K562 (cell line): Measurements from ENCODE around the gene NFATC3. TPM values are rescaled to one million over a fixed set of nuclear protein-coding genes. Genes with fewer than 3 reads are reported as not detected.

Source experiments
- JUND ChIP-seq, 2 experiments: IDR thresholded peaks; 2 replicates in 1 of 2; 3 replicates in 1 of 2; pipeline ENCODE4 v1.6.1; 2011; ENCODE audit warnings: borderline replicate concordance in 2 of 2, low read depth in 2 of 2, low read length in 2 of 2, improper control_type of control experiment in 1 of 2, missing biosample characterization in 1 of 2, missing genetic modification characterization in 1 of 2, missing genetic modification reagents in 1 of 2
- KLF6 ChIP-seq: fragments of 250-450 bp; sonication (Bioruptor Pico); IDR thresholded peaks from 2 replicates; pipeline ENCODE4 v1.4.0; 2020; ENCODE audit warnings: mild to moderate bottlenecking, moderate library complexity, borderline replicate concordance
- MECOM ChIP-seq: fragments of 250-450 bp; sonication (Bioruptor Pico); IDR thresholded peaks from 2 replicates; pipeline ENCODE4 v1.8.0; 2022; ENCODE audit warnings: inconsistent platforms
- MTA2 ChIP-seq: fragments of 450-650 bp; IDR thresholded peaks from 2 replicates; pipeline ENCODE4 v1.6.1; 2016; ENCODE audit warnings: low read depth
- PHF21A ChIP-seq: fragments of 450-650 bp; IDR thresholded peaks from 2 replicates; pipeline ENCODE4 v1.6.1; 2017; ENCODE audit warnings: low read depth, borderline replicate concordance
- PPARD ChIP-seq: fragments of 250-450 bp; sonication (Bioruptor Pico); IDR thresholded peaks from 2 replicates; pipeline ENCODE4 v1.8.0; 2022; ENCODE audit warnings: inconsistent platforms, mild to moderate bottlenecking, moderate library complexity
- RCOR1 ChIP-seq, 2 experiments: IDR thresholded peaks; 2 replicates each; pipeline ENCODE4 v1.6.1; 2012; ENCODE audit warnings: low read depth in 2 of 2, low read length in 2 of 2, borderline replicate concordance in 1 of 2, improper control_type of control experiment in 1 of 2
- SRSF7 ChIP-seq: fragments of 200-400 bp; formaldehyde crosslinking; optimal IDR thresholded peaks from 2 replicates; pipeline ENCODE3; 2017; ENCODE audit warnings: mild to moderate bottlenecking, low read depth, low read length
- TAL1 ChIP-seq: fragments of 450-650 bp; IDR thresholded peaks from 2 replicates; pipeline ENCODE4 v1.6.1; 2016; ENCODE audit warnings: mild to moderate bottlenecking
- TGIF2 ChIP-seq: sonication (generic); formaldehyde crosslinking; IDR thresholded peaks from 2 replicates; pipeline ENCODE4 v1.8.1; 2022; ENCODE audit warnings: mild to moderate bottlenecking, missing genetic modification reagents, moderate library complexity
- YY1 ChIP-seq, 3 experiments: IDR thresholded peaks; 2 replicates each; pipeline ENCODE4 v1.6.1; 2011; ENCODE audit warnings: low read length in 2 of 3, mild to moderate bottlenecking in 2 of 3, moderate library complexity in 2 of 3, borderline replicate concordance in 1 of 3, control low read depth in 1 of 3, low read depth in 1 of 3; ENCODE audit not compliant: insufficient read depth in 3 of 3, insufficient replicate concordance in 2 of 3, control insufficient read depth in 1 of 3, insufficient read length in 1 of 3; ENCODE audit errors: extremely low read depth in 1 of 3
- ZNF311 ChIP-seq: fragments of 250-450 bp; sonication (Bioruptor Pico); IDR thresholded peaks from 2 replicates; pipeline ENCODE4 v1.4.0; 2020; ENCODE audit warnings: mild to moderate bottlenecking, moderate library complexity
- ZNF699 ChIP-seq: fragments of 250-450 bp; sonication (Bioruptor Pico); IDR thresholded peaks from 2 replicates; pipeline ENCODE4 v1.8.0; 2021; ENCODE audit warnings: mild to moderate bottlenecking, moderate library complexity; ENCODE audit not compliant: insufficient replicate concordance
- ZSCAN29 ChIP-seq: fragments of 450-650 bp; IDR thresholded peaks from 2 replicates; pipeline ENCODE4 v1.6.1; 2017
- polyA plus RNA-seq, 8 experiments: library from polyadenylated mRNA; depleted of rRNA in 4 of 8; stranded (reverse) in 5 of 8; unstranded in 3 of 8; fragments of >200 nt; fragmentation: Nextera tagmentation in 2 of 8; fragmentation: Illumina TruSeq in 1 of 8; extraction: Ambion mirVana in 2 of 8; extraction: Trizol in 1 of 8; gene quantifications; 2 replicates each; pipeline versions ENCODE4 v1.2.1 to v1.2.3, GENCODE V29; 2011 to 2014; ENCODE audit warnings: inconsistent platforms in 1 of 8, missing spikeins in 1 of 8
- total RNA-seq, 7 experiments: library from RNA; depleted of rRNA in 6 of 7; stranded (reverse); fragments of >200 nt in 6 of 7; fragmentation: Illumina TruSeq in 2 of 7; extraction: Trizol in 2 of 7; gene quantifications; 2 replicates each; pipeline versions ENCODE4 v1.2.1 to v1.2.3, GENCODE V29; 2011 to 2021; ENCODE audit warnings: low replicate concordance in 1 of 7
- TF ChIP-seq, protein P1 (sequence below): fragments of 450-650 bp; IDR thresholded peaks from 2 replicates; pipeline ENCODE4 v1.6.1; 2016
- TF ChIP-seq, protein P2 (sequence below): fragments of 450-650 bp; formaldehyde crosslinking; conservative IDR thresholded peaks from 2 replicates; pipeline ENCODE4 v1.4.0; 2022; ENCODE audit warnings: mild to moderate bottlenecking, missing genetic modification characterization
- TF ChIP-seq, protein P3 (sequence below): fragments of 450-650 bp; IDR thresholded peaks from 2 replicates; pipeline ENCODE4 v1.6.1; 2018; ENCODE audit not compliant: partially characterized antibody
- TF ChIP-seq, protein P4 (sequence below), 2 experiments: fragments of 250-450 bp in 1 of 2; fragments of 450-650 bp in 1 of 2; sonication (Bioruptor Pico) in 1 of 2; IDR thresholded peaks; 2 replicates each; pipeline versions ENCODE4 v1.6.1 to v1.8.0; 2016 to 2021; ENCODE audit warnings: mild to moderate bottlenecking in 2 of 2, moderate library complexity in 2 of 2, missing compliant biosample characterization in 1 of 2, missing genetic modification characterization in 1 of 2

Gene NFATC3
- total and polyA plus RNA-seq, 9 of the 15 experiments (the other 6 are each of a cell fraction or from before 2014, with no cell fraction given): 15.7 to 98.4 (median 59.4) TPM

DNA sequence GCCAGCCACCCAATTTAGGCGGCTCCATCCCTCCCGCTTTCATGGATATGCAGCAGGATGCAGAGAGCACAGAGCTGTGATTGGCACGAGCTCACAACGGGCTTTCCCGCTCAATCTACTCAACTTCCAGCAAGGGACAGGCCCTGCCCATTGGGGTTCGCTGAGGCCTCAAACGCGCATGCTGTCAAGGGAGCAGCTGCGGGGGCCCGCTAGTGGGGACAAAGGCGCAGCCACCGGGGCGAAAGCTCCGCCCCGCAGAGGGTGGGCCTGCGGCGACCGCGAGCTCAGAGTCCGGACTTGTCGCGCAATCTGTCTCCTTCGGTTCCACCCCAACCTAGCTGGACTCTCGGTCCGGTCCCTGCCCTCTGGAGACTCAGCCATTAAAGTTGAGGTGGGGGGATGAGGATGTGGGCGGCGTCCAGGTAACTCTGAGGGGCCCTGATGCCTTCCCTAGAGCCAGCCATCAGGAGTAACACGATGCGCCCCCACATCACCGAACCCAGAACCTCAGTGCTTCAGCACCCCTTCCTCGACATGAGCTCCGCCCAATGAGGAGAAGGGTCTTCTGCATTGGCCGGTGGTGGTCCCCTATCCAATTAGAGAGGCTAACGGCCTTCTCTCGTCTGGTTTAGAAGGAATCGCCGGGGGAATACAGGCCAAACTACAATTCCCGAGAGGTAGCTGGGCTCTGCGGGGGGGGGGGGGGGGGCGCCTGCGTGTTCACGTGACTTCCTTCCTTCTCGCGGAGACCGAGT lies 489 bp upstream of the NFATC3 start (continued):
- TF ChIP-seq MECOM (CRISPR knock-in tag) (no peak), ZNF699 (no peak), YY1 (IDR thresholded peaks at IDR 0.05; ENCODE audit: borderline replicate concordance in 1 of 3, control insufficient read depth in 1 of 3, extremely low read depth in 1 of 3, insufficient read depth in 3 of 3, insufficient read length in 1 of 3, insufficient replicate concordance in 2 of 3, low read depth in 1 of 3, low read length in 2 of 3) (peak in 2 of 3 experiments; percentile 33 to 52), JUND (IDR thresholded peaks at IDR 0.05; ENCODE audit: borderline replicate concordance, low read depth, low read length) (0 out of 2 replicates have a peak, but pooled peaks have one; percentile 29), JUND (tag; IDR thresholded peaks at IDR 0.05; ENCODE audit: borderline replicate concordance, low read depth, low read length) (no peak; the same call in 2 of the 3 replicates), PPARD (CRISPR knock-in tag) (no peak), SRSF7 (no peak), ZNF311 (CRISPR knock-in tag) (0 out of 2 replicates have a peak, but pooled peaks have one; percentile 71), KLF6 (CRISPR knock-in tag) (no peak), TAL1 (no peak), TGIF2 (CRISPR knock-in tag) (no peak), MTA2 (peak; percentile 21; the same call in 1 of the 2 replicates), RCOR1 (IDR thresholded peaks at IDR 0.05; ENCODE audit: borderline replicate concordance in 1 of 2, low read depth in 2 of 2, low read length in 2 of 2) (peak in 1 of 2 experiments; percentile 69; a peak in 2 of 4 replicates), PHF21A (no peak), ZSCAN29 (peak; percentile 16; the same call in 1 of the 2 replicates)
- TF ChIP-seq, protein P1, sequence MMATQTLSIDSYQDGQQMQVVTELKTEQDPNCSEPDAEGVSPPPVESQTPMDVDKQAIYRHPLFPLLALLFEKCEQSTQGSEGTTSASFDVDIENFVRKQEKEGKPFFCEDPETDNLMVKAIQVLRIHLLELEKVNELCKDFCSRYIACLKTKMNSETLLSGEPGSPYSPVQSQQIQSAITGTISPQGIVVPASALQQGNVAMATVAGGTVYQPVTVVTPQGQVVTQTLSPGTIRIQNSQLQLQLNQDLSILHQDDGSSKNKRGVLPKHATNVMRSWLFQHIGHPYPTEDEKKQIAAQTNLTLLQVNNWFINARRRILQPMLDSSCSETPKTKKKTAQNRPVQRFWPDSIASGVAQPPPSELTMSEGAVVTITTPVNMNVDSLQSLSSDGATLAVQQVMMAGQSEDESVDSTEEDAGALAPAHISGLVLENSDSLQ: peak; percentile 88
- TF ChIP-seq, protein P2, sequence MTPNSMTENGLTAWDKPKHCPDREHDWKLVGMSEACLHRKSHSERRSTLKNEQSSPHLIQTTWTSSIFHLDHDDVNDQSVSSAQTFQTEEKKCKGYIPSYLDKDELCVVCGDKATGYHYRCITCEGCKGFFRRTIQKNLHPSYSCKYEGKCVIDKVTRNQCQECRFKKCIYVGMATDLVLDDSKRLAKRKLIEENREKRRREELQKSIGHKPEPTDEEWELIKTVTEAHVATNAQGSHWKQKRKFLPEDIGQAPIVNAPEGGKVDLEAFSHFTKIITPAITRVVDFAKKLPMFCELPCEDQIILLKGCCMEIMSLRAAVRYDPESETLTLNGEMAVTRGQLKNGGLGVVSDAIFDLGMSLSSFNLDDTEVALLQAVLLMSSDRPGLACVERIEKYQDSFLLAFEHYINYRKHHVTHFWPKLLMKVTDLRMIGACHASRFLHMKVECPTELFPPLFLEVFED (CRISPR knock-in tag): peak; percentile 64; the same call in 1 of the 2 replicates
- TF ChIP-seq, protein P3, sequence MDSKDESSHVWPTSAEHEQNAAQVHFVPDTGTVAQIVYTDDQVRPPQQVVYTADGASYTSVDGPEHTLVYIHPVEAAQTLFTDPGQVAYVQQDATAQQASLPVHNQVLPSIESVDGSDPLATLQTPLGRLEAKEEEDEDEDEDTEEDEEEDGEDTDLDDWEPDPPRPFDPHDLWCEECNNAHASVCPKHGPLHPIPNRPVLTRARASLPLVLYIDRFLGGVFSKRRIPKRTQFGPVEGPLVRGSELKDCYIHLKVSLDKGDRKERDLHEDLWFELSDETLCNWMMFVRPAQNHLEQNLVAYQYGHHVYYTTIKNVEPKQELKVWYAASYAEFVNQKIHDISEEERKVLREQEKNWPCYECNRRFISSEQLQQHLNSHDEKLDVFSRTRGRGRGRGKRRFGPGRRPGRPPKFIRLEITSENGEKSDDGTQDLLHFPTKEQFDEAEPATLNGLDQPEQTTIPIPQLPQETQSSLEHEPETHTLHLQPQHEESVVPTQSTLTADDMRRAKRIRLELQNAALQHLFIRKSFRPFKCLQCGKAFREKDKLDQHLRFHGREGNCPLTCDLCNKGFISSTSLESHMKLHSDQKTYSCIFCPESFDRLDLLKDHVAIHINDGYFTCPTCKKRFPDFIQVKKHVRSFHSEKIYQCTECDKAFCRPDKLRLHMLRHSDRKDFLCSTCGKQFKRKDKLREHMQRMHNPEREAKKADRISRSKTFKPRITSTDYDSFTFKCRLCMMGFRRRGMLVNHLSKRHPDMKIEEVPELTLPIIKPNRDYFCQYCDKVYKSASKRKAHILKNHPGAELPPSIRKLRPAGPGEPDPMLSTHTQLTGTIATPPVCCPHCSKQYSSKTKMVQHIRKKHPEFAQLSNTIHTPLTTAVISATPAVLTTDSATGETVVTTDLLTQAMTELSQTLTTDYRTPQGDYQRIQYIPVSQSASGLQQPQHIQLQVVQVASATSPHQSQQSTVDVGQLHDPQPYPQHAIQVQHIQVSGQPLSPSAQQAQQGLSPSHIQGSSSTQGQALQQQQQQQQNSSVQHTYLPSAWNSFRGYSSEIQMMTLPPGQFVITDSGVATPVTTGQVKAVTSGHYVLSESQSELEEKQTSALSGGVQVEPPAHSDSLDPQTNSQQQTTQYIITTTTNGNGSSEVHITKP: peak; percentile 49
- TF ChIP-seq, protein P4, sequence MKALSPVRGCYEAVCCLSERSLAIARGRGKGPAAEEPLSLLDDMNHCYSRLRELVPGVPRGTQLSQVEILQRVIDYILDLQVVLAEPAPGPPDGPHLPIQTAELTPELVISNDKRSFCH (CRISPR knock-in tag; IDR thresholded peaks at IDR 0.05): no peak
- TF ChIP-seq, protein P4 (tag; IDR thresholded peaks at IDR 0.05): 0 out of 2 replicates have a peak, but pooled peaks have one; percentile 50
